Osteoblast (primary cell): ENCODE data around the gene SLC7A9. TPM values are rescaled to one million over a fixed set of nuclear protein-coding genes. Genes with fewer than 3 reads are reported as not detected.
"Not testable (repeated sequence)": the region's sequence is repeated elsewhere in the genome, so short reads cannot be mapped to it uniquely, and the experiment has no call there.

Experiments used
- DNase-seq: peaks from one replicate; pipeline ENCODE4 v3.0.0; 2011; ENCODE audit warnings: low spot score, mixed read lengths; ENCODE audit not compliant: insufficient read length; ENCODE audit errors: missing footprints
- H2AFZ ChIP-seq: 2 replicates; pipeline ENCODE4 v1.6.0; 2011; ENCODE audit warnings: mild to moderate bottlenecking, low read length
- H3K27ac ChIP-seq: 2 replicates; pipeline ENCODE4 v1.5.1; 2011; ENCODE audit warnings: mild to moderate bottlenecking, low read depth, low read length, moderate library complexity
- H3K27me3 ChIP-seq: 2 replicates; pipeline ENCODE4 v1.6.0; 2012; ENCODE audit warnings: mild to moderate bottlenecking, control low read depth, inconsistent platforms, low read length, moderate library complexity; ENCODE audit not compliant: insufficient read depth
- H3K36me3 ChIP-seq: 2 replicates; pipeline ENCODE4 v1.5.1; 2011; ENCODE audit warnings: mild to moderate bottlenecking, low read length, control low read depth, moderate library complexity; ENCODE audit not compliant: insufficient read depth
- H3K4me1 ChIP-seq: 2 replicates; pipeline ENCODE4 v1.5.1; 2011; ENCODE audit warnings: mild to moderate bottlenecking, low read length, control low read depth, moderate library complexity; ENCODE audit not compliant: insufficient read depth
- H3K4me2 ChIP-seq: 2 replicates; pipeline ENCODE4 v1.6.0; 2011; ENCODE audit warnings: mild to moderate bottlenecking, low read length; ENCODE audit not compliant: insufficient read depth
- H3K4me3 ChIP-seq: fragments of 200-600 bp; sonication (generic); 3 replicates; pipeline ENCODE4 v1.5.1; 2012; ENCODE audit warnings: mild to moderate bottlenecking, low read length, inconsistent platforms; ENCODE audit not compliant: insufficient read depth
- H3K79me2 ChIP-seq: 2 replicates; pipeline ENCODE4 v1.6.0; 2012; ENCODE audit warnings: mild to moderate bottlenecking, low read length, control low read depth, inconsistent platforms; ENCODE audit not compliant: insufficient read depth
- H3K9me3 ChIP-seq: 2 replicates; pipeline ENCODE4 v1.5.1; 2011; ENCODE audit warnings: low read depth, low read length, control low read depth
- H4K20me1 ChIP-seq: 2 replicates; pipeline ENCODE4 v1.6.0; 2012; ENCODE audit warnings: mild to moderate bottlenecking, low read length, control low read depth; ENCODE audit not compliant: insufficient read depth
- small RNA-seq: library from RNA; depleted of rRNA; stranded (forward); fragments of <200 nt; gene quantifications from one replicate; pipeline ENCODE3, GENCODE V24; 2012
- total RNA-seq: library from RNA; depleted of rRNA; stranded (reverse); fragments of >200 nt; gene quantifications from 2 replicates; pipeline ENCODE4 v1.2.3, GENCODE V29; 2012
- TF ChIP-seq, protein P1 (sequence below): IDR thresholded peaks from 2 replicates; pipeline ENCODE4 v1.5.1; 2011; ENCODE audit warnings: mild to moderate bottlenecking, low read depth, low read length, moderate library complexity; ENCODE audit errors: extremely low read depth

The SLC7A9 gene
- total RNA-seq, 1 donor = under 0.01 TPM

DNA sequence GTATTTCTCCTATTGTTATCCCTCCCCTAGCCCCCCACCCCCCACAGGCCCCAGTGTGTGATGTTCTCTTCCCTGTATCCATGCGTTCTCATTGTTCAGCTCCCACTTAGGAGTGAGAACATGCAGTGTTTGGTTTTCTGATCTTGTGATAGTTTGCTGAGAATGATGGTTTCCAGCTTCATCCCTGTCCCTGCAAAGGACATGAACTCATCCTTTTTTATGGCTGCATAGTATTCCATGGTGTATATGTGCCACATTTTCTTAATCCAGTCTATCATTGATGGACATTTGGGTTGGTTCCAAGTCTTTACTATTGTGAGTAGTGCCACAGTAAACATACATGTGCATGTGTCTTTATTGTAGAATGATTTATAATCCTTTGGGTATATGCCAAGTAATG lies 87.5 kb downstream of the SLC7A9 start:
- not testable (repeated sequence) for H3K27me3 ChIP-seq, H3K4me3 ChIP-seq, H3K4me1 ChIP-seq, H3K4me2 ChIP-seq, H4K20me1 ChIP-seq, DNase-seq, H2AFZ ChIP-seq, H3K9me3 ChIP-seq, H3K27ac ChIP-seq, H3K36me3 ChIP-seq, H3K79me2 ChIP-seq

DNA sequence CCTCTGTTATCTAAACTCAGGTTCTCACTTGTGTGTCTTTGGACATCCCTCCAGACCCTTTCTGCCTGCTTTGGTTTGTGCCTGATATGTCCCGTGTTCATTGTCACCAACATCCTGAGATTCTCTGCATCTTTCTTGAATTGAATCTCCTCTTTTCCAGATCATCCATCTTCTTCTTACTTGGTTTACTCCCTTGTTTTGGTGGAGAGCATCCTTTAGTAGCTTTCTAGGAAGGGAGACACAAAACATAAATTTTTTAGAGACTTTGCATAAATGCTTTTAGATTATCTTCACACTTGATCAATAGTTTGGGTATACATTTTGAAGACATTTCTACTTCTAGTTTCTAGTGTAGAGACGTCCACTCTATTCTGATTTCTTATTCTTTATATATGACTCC lies 88.3 kb downstream of the SLC7A9 start:
- no peaks in the 10 kb centered on the region for H3K79me2 ChIP-seq

More for the DNA sequence above, 88.3 kb downstream of the SLC7A9 start:
- Histone ChIP-seq H3K4me1 (no peaks in the 10 kb centered on the region), H3K36me3 (no peaks in the 10 kb centered on the region), H3K9me3 (no peaks in the 10 kb centered on the region), H3K4me3 (no peak overlapping the region), H4K20me1 (no peaks in the 10 kb centered on the region), H3K27ac (no peak overlapping the region), H3K27me3 (no peaks in the 10 kb centered on the region), H2AFZ (no peak overlapping the region), H3K4me2 (no peak overlapping the region)
- TF ChIP-seq, protein P1, sequence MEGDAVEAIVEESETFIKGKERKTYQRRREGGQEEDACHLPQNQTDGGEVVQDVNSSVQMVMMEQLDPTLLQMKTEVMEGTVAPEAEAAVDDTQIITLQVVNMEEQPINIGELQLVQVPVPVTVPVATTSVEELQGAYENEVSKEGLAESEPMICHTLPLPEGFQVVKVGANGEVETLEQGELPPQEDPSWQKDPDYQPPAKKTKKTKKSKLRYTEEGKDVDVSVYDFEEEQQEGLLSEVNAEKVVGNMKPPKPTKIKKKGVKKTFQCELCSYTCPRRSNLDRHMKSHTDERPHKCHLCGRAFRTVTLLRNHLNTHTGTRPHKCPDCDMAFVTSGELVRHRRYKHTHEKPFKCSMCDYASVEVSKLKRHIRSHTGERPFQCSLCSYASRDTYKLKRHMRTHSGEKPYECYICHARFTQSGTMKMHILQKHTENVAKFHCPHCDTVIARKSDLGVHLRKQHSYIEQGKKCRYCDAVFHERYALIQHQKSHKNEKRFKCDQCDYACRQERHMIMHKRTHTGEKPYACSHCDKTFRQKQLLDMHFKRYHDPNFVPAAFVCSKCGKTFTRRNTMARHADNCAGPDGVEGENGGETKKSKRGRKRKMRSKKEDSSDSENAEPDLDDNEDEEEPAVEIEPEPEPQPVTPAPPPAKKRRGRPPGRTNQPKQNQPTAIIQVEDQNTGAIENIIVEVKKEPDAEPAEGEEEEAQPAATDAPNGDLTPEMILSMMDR = no peak
- DNase-seq = no peak

Small RNA genes within 50 kb of the gene (small RNA-seq; reads per million reads assigned to genes)
- not detected for gene RN7SKP22

Other genes with a start within 250 kb of the SLC7A9 start
- 28.0 and 31.5 TPM in 2 replicates for gene ANKRD27, start 194.6 kb downstream of the SLC7A9 start, total RNA-seq
- 0.59 and 0.72 TPM in 2 replicates for gene RGS9BP, start 193.9 kb downstream of the SLC7A9 start, total RNA-seq
- 8.3 and 12.4 TPM in 2 replicates for gene NUDT19, start 177.9 kb downstream of the SLC7A9 start, total RNA-seq
- under 0.01 and 0.36 TPM in 2 replicates for gene TDRD12, start 150.0 kb downstream of the SLC7A9 start, total RNA-seq
- 18.5 and 21.2 TPM in 2 replicates for gene CEP89, start 102.2 kb upstream of the SLC7A9 start, total RNA-seq
- 3.6 and 4.1 TPM in 2 replicates for gene FAAP24, start 102.5 kb upstream of the SLC7A9 start, total RNA-seq
- gene RHPN2, start 195.1 kb upstream of the SLC7A9 start, total RNA-seq = 0.59 and 1.4 TPM in 2 replicates
- 5.6 and 6.2 TPM in 2 replicates for gene GPATCH1, start 211.4 kb upstream of the SLC7A9 start, total RNA-seq